Activated T-helper 17 cell treated with anti-CD3 and anti-CD28 coated beads, Interleukin-2, amount 50 U/mL, for 72 hours (primary cell): ENCODE results near the gene HIBCH. TPM values are rescaled to one million over a fixed set of nuclear protein-coding genes. Genes with fewer than 3 reads are reported as not detected.
A peak's percentile ranks its signal among the peaks of the same experiment; 100 is the strongest.
"Not testable (repeated sequence)": the region's sequence is repeated elsewhere in the genome, so short reads cannot be mapped to it uniquely, and the experiment has no call there.

Experiments used
- ATAC-seq: fragments of 150-1000 bp; cut with Tn5 transposase; replicated peaks from 2 replicates; pipeline ENCODE4 v1.10.0; 2021; ENCODE audit warnings: mild to moderate bottlenecking, moderate library complexity
- H3K27ac Mint-ChIP-seq: one replicate; pipeline ENCODE4 v1.8.0; 2022; ENCODE audit warnings: mixed read lengths
- H3K27me3 Mint-ChIP-seq: one replicate; pipeline ENCODE4 v1.8.0; 2022; ENCODE audit warnings: mixed read lengths
- H3K36me3 Mint-ChIP-seq: one replicate; pipeline ENCODE4 v1.8.0; 2022; ENCODE audit warnings: low read depth, mild to moderate bottlenecking, mixed read lengths
- H3K4me1 Mint-ChIP-seq: one replicate; pipeline ENCODE4 v1.8.0; 2022; ENCODE audit warnings: mixed read lengths
- H3K4me3 Mint-ChIP-seq: one replicate; pipeline ENCODE4 v1.8.0; 2022; ENCODE audit warnings: mild to moderate bottlenecking, mixed read lengths
- H3K9me3 Mint-ChIP-seq: one replicate; pipeline ENCODE4 v1.8.0; 2022; ENCODE audit warnings: mixed read lengths
- total RNA-seq, 2 donors: library from RNA; stranded (reverse); gene quantifications; one replicate each; pipeline ENCODE4 v1.2.3, GENCODE V29; 2022

Gene HIBCH, protein sequence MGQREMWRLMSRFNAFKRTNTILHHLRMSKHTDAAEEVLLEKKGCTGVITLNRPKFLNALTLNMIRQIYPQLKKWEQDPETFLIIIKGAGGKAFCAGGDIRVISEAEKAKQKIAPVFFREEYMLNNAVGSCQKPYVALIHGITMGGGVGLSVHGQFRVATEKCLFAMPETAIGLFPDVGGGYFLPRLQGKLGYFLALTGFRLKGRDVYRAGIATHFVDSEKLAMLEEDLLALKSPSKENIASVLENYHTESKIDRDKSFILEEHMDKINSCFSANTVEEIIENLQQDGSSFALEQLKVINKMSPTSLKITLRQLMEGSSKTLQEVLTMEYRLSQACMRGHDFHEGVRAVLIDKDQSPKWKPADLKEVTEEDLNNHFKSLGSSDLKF
- 10 to 100 TPM; 31.3 to 44.9 TPM for total RNA-seq

DNA sequence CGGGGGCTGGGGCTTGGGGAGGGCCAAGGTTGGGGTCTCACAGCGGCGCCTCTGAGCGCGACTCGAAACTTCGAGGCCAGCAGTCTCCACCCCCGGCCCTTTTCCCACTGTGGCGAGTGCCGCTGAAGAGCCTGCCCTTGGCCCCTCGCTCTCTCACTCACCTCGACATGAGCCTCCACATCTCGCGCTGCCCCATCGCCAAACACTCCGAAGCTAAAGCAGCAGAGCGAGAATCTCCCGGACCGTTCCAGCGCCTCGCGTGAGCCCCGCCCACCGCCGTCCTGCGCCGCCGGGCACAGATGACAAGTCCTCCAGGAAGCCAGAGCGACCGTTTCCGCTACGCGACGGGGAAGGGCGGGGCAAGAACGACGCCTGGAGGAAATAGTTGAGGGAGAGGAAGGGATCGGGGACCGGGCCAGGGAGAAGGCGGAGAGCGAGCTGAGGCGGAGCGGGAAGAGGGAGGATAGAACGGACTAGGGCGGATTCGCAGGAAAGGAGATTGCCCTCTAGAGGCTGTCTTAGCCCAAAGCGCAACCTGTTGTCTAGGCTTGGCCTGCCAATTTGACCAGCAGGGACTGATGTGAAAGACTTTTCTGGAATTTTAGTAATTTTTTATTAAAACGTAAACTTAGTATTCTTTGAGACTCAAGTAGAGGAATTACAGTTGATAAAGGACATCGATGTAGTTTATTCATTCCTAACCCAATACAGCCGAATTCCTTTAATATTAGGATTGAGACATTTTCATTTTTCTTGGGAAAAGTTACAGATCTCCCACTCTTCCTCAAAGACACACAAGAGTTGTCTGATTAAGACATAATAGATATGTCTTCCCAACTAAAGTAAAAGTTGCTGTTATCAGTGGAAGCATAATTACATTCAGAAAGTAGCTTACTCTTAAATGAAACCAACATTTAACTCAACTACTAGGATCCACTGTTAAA lies at the start of gene HIBCH:
Gene HIBCH (minus strand): TSS at position 272 of the 944 bp plus-strand sequence. CDS start 76 bp downstream, at position 196.
- Mint-ChIP-seq H3K36me3 (peaks cover 30% of the 10 kb centered on the region), H3K9me3 (no peaks in the 10 kb centered on the region), H3K27me3 (no peaks in the 10 kb centered on the region), H3K4me3 (peak within 1 kb of the TSS; percentile 89), H3K27ac (peak within 1 kb of the TSS; percentile 91), H3K4me1 (peaks cover 33% of the 10 kb centered on the region)
- ATAC-seq, result peak; percentile 90

DNA sequence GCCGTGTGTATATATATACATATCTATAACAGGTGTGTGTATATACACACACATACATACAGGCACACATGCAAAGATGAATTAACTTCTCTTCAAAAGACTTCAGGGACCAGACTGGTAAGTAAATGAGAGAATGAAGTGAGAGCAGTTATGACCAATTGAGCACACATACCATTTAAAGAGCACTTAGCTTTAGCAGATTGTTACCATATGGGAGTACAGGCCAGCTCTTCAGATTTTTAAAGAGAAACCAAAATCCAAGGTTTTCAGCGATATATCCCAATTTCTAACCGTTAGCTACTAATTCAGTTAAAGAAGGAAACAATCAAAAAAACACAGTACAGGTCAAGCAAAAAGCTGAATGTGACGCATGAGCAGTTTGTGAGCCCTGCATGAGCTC lies 47.5 kb upstream of the HIBCH start:
- H3K27me3 Mint-ChIP-seq, result no peaks in the 10 kb centered on the region
- peaks cover 26% of the 10 kb centered on the region for H3K36me3 Mint-ChIP-seq
- no peak overlapping the region for H3K4me3 Mint-ChIP-seq
- ATAC-seq, result no peak
- H3K4me1 Mint-ChIP-seq, result no peaks in the 10 kb centered on the region
- no peaks in the 10 kb centered on the region for H3K9me3 Mint-ChIP-seq
- H3K27ac Mint-ChIP-seq, result no peak overlapping the region

DNA sequence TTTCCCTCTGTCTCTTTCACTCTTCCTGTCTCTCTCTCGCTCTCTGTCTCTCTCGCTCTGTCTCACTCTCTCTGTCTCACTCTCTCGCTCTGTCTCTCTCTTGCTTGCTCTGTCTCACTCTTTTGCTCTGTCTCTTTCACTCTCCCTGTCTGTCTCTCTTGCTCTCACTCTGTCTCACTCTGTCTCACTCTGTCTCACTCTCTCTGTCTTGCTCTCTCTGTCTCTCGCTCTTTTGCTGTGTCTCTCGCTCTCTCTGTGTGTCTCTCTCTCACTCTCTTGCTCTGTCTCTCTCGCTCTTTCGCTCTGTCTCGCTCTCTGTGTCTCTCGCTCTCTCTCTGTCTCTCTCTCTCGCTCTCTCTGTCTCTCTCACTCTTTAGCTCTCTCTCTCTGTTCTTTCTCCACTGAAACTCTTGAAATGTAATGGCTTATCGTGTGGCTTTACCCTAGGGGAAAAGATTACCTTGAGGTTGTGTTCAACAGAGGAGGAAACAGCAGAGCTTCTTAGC lies 46.7 kb upstream of the HIBCH start:
- no peaks in the 10 kb centered on the region for H3K9me3 Mint-ChIP-seq
- H3K27ac Mint-ChIP-seq, result no peak overlapping the region
- no peaks in the 10 kb centered on the region for H3K27me3 Mint-ChIP-seq
- H3K4me3 Mint-ChIP-seq, result no peak overlapping the region
- H3K36me3 Mint-ChIP-seq, result peaks cover 26% of the 10 kb centered on the region
- no peaks in the 10 kb centered on the region for H3K4me1 Mint-ChIP-seq
- no peak for ATAC-seq

DNA sequence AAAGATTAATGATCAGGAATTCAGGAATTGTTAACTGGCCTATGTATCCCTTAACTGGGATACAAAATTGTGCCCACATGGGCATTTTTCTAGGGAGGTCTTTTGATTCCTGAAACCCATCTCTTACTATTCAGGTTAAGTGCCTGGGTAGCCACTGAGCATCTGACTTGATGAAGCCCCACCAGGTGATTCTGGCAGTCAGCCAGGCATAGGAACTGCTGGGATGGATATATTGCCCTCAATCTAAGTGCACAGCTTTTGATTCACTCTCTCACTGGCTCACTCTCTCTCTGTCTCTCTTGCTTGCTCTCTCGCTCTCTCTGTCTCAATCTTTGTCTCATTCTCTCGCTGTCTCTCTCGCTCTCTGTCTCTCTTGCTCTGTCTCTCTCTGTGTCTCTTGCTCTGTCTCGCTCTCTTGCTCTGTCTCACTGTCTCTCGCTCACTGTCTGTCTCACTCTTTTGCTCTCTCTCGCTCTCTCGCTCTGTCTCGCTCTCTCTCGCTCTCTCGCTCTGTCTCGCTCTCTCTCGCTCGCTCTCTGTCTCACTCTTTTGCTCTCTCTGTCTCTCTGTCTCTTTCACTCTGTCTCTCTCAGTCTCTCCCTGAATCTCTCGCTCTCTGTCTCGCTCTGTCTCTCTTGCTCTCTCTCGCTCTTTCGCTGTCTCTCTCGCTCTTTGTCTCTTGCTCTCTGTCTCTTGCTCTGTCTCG lies 46.0 kb upstream of the HIBCH start:
- Mint-ChIP-seq H3K27me3 (no peaks in the 10 kb centered on the region), H3K36me3 (peaks cover 26% of the 10 kb centered on the region), H3K4me3 (no peak overlapping the region)

DNA sequence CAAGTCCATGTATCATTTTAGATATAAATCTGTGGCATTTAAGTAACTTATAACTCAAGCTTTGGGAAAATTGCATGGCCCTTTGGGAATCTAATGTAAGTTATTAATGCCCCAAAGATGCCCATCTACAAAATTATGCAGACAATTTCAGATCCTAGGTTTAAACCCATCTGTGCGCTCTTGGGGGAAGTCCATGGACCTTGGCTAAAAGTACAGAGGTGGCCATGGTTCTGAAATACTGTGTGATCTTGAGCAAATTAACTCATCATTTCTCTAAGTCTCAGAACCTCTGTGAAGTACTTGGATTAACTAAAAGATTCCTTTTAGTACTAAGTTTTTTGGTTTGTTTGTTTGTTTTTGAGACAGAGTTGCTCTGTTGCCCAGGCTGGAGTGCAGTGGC lies 43.3 kb upstream of the HIBCH start:
- no peak overlapping the region for H3K27ac Mint-ChIP-seq
- H3K27me3 Mint-ChIP-seq, result no peaks in the 10 kb centered on the region
- no peak overlapping the region for H3K4me3 Mint-ChIP-seq

More for the DNA sequence above, 46.0 kb upstream of the HIBCH start:
- no peaks in the 10 kb centered on the region for H3K4me1 Mint-ChIP-seq
- ATAC-seq, result no peak
- no peak overlapping the region for H3K27ac Mint-ChIP-seq
- no peaks in the 10 kb centered on the region for H3K9me3 Mint-ChIP-seq

DNA sequence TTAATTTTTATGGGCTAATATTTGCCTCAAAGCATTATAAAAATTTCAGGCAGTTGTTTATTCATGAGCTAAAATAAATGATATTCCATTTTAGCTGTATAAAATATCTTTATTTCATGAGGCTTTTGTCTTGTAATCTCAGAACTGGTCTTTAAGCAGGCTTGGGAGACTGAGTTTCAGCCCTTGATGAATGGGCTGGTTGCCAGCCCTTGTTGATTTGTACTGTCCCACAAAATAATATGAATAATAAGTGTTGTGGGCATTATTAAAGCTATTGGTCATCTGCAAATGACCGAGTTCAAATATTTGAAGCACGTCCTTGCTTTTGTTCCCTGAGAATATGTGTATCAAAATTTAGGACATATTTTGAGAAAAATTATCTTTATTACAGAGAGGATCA lies 41.9 kb upstream of the HIBCH start:
- no peak for ATAC-seq
- Mint-ChIP-seq H3K27ac (no peak overlapping the region), H3K9me3 (no peaks in the 10 kb centered on the region), H3K27me3 (no peaks in the 10 kb centered on the region), H3K4me3 (no peak overlapping the region), H3K4me1 (peaks cover 10% of the 10 kb centered on the region), H3K36me3 (no peaks in the 10 kb centered on the region)

More for the DNA sequence above, 43.3 kb upstream of the HIBCH start:
- H3K9me3 Mint-ChIP-seq, result no peaks in the 10 kb centered on the region
- H3K4me1 Mint-ChIP-seq, result peaks cover 10% of the 10 kb centered on the region
- no peak for ATAC-seq
- H3K36me3 Mint-ChIP-seq, result peaks cover 2% of the 10 kb centered on the region

DNA sequence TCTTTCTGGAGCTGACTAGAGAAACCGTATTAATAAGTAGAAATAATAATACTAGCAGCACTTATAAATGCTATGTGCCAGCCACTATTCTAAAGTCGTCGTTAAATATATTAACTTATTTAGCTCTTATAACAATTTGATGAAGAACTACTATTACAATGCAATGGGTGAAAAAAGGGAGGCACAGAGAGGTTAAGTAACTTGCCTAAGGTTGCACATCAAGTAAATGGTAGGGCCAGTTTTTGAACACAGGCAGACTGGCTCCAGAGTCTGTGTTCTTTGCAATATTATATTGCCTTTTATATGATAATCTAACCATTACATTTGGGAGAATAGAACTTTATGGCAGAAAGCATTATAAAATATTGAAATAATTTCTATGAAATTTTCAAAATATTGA lies 41.3 kb upstream of the HIBCH start:
- Mint-ChIP-seq H3K4me3 (peak overlapping the region; percentile 91), H3K4me1 (peaks cover 10% of the 10 kb centered on the region), H3K27me3 (no peaks in the 10 kb centered on the region), H3K27ac (peak overlapping the region; percentile 96), H3K36me3 (no peaks in the 10 kb centered on the region), H3K9me3 (no peaks in the 10 kb centered on the region)
- no peak for ATAC-seq

DNA sequence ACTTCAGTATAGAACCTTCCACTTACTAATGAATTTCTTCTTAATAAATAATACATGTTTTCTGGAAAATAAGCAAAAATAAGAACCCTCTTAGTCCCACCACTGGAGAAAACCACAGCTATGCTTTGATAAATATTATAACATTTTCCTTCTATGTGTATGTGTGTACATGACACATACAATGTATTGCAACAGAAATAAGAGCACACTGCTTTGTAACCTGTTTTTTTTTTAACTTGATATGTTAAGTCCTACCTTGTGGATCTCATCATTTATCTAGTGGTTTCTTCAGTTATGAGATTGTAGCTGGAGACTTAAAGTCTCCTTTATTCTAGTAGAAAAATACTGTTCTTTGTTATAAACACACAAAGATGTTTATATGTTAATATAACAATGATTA lies 40.9 kb upstream of the HIBCH start:
- H3K27ac Mint-ChIP-seq, result peak overlapping the region; percentile 96
- ATAC-seq, result no peak
- no peaks in the 10 kb centered on the region for H3K27me3 Mint-ChIP-seq
- no peaks in the 10 kb centered on the region for H3K36me3 Mint-ChIP-seq
- no peaks in the 10 kb centered on the region for H3K9me3 Mint-ChIP-seq
- peaks cover 10% of the 10 kb centered on the region for H3K4me1 Mint-ChIP-seq
- H3K4me3 Mint-ChIP-seq, result peak overlapping the region; percentile 91

DNA sequence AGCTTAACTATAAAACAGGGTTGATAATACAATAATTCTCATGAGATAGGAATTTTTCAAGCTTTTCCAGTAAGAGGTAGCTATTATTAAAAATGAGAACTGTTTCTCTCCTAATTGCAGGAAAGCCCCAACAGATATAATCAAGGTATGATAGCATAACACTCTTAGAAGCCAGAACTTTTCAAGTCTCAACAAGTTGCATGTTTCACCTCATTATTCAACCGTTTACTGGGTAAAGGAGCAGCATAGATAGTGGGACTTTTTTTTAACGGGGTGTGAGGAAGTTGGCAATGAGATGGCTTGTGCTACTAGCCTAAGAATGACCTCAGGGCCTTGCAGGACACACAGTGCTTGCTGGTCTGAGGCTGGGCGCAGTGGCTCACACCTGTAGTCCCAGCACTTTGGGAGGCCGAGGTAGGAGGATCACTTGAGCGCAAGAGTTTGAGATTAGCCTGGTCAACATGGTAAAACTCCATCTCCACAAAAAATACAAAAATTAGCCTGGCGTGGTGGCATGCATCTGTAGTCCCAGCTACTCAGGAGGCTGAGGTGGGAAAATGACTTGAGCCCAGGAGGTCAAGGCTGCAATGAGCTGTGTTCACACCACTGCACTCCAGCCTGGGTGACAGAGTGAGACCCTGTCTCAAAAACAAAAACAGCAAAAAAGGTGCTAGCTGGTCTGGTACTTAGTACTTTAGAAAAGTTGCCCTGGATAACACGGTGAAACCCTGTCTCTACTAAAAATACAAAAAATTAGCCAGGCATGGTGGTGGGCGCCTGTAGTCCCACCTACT lies 39.2 kb upstream of the HIBCH start:
- peak overlapping the region; percentile 96 for H3K27ac Mint-ChIP-seq
- not testable (repeated sequence) for H3K4me1 Mint-ChIP-seq, H3K36me3 Mint-ChIP-seq, H3K9me3 Mint-ChIP-seq, ATAC-seq, H3K27me3 Mint-ChIP-seq
- peak overlapping the region; percentile 91 for H3K4me3 Mint-ChIP-seq

DNA sequence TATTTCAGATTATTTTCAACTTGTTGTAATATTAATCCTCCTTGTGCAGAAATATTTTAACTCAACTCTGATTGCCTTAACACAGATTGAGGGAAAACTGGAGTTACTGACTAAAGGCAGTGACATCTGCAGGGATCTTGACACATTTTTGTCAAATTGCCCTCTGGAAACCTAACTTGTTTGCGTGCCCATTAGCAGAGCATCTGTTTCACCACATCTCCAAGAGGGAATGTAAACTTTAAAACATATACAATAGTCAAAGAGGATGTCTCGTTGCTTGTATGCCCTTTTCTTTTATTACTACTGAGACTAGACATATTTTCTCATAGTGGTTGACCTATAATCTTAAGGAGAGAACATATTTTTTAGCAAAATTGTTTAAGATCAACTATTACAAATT lies 38.0 kb upstream of the HIBCH start:
- H3K27me3 Mint-ChIP-seq, result no peaks in the 10 kb centered on the region
- ATAC-seq, result no peak
- no peaks in the 10 kb centered on the region for H3K36me3 Mint-ChIP-seq
- no peak overlapping the region for H3K27ac Mint-ChIP-seq
- H3K9me3 Mint-ChIP-seq, result no peaks in the 10 kb centered on the region
- H3K4me1 Mint-ChIP-seq, result peaks cover 10% of the 10 kb centered on the region
- no peak overlapping the region for H3K4me3 Mint-ChIP-seq

DNA sequence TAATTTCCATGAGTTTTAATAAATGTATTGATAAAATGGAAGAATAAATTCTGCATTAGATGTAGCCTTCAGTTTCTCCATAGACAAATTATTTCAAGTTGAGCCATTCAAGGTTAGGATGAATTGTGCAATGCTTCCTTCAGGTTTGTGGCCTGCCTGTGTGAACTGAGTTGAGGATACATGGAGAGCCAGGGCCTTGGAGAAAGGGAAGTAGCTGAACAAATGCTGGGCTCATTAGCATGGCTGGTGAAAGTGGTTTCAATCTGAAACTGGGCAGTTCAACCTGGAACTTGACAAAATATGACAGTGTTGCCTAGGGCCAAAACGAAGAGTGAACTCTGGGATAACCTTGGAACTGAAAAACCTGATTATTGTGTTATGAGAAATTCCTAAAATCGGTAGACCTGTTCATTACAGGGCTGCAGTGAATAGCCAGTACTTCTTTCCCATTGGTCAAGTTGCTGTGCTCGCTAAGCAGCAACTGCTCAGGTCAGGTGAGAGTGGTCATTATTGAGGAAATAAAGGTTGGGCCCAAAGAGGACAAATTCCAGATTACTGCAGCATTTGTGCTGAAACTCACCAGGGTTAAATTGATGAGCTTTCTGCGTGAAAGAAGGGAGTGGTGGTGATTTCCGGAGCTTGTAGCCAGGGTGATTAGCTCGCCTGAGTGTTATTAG lies 36.5 kb upstream of the HIBCH start:
- Mint-ChIP-seq H3K27ac (no peak overlapping the region), H3K9me3 (no peaks in the 10 kb centered on the region), H3K4me1 (peaks cover 15% of the 10 kb centered on the region), H3K27me3 (no peaks in the 10 kb centered on the region), H3K36me3 (no peaks in the 10 kb centered on the region), H3K4me3 (no peak overlapping the region)
- no peak for ATAC-seq

DNA sequence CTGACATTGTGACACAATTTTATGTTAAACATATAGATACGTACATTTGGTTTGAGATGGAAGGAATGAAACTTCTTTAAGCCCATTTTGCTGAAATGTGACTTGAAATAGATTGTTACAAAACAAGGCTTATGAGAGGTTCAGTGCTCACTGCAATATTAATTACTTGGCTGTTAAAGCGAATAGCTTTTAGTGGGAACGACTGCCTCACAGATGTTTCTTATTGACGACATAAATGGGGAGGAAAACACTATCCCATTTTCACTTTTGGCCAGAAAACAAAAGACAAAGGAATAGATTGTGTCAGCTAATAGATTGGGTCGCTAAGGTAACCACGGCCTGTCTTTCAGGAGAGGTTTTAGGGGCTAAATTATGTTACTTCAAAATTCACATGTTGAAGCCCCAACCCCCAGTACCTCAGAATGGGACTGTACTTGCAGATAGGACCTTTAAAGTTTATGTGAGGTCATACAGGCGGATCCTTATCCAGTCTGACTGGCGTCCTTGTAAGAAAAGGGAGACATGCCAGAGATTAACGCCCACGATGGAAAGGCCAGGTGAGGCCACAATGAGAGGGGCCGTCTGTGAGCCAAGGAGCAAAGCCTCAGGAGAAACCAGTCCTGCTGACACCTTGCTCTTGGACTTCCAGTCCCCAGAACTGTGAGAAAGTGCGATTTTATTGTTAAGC lies 34.5 kb upstream of the HIBCH start:
- Mint-ChIP-seq H3K27ac (no peak overlapping the region), H3K4me1 (peaks cover 5% of the 10 kb centered on the region), H3K9me3 (no peaks in the 10 kb centered on the region), H3K36me3 (no peaks in the 10 kb centered on the region), H3K4me3 (no peak overlapping the region), H3K27me3 (no peaks in the 10 kb centered on the region)
- no peak for ATAC-seq

DNA sequence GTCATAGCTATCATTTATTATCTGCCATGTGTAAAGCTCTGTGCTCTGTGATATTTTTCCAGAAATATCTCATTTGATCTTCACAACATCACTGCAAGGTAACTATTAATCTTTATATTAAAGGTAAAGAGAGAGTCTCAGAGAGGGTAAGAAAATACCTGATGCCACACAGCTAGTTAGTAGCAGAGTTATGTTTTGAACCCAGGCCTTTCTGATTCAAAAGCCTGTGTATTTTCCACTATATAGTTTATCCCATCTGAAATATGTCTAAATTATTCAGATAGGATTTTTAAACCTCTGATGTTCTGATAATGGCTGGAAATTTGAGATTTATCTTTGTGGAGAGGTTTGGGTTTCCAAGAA lies 33.9 kb upstream of the HIBCH start:
- peaks cover 7% of the 10 kb centered on the region for H3K4me1 Mint-ChIP-seq
- no peak for ATAC-seq
- H3K9me3 Mint-ChIP-seq, result no peaks in the 10 kb centered on the region
- H3K36me3 Mint-ChIP-seq, result no peaks in the 10 kb centered on the region
- peak overlapping the region; percentile 13 for H3K4me3 Mint-ChIP-seq
- H3K27ac Mint-ChIP-seq, result peak overlapping the region; percentile 60
- H3K27me3 Mint-ChIP-seq, result no peaks in the 10 kb centered on the region
